Activated CD8-positive, alpha-beta T cell treated with anti-CD3 and anti-CD28 coated beads for 36 hours (primary cell): Measurements from ENCODE around the gene PPARD. TPM values are rescaled to one million over a fixed set of nuclear protein-coding genes. Genes with fewer than 3 reads are reported as not detected.

Experiments
- ATAC-seq: fragments of 200-7000 bp; cut with Tn5 transposase; one replicate; pipeline ENCODE4 v1.10.0; 2021; ENCODE audit warnings: mild to moderate bottlenecking, moderate library complexity
- CTCF ChIA-PET: fragments of 350-600 bp; sonication (Branson Sonifier 250); formaldehyde crosslinking; loops from one replicate; lab custom pipeline; 2021; ENCODE audit warnings: antibody characterized with exemption; lab: Charles Lee
- POLR2A ChIA-PET: fragments of 350-600 bp; sonication (Branson Sonifier 250); formaldehyde crosslinking; loops from one replicate; lab custom pipeline; 2021; ENCODE audit warnings: antibody characterized with exemption; lab: Charles Lee
- DNase-seq: peaks from one replicate; pipeline ENCODE4 v3.0.0-alpha.2; 2020
- H3K27ac Mint-ChIP-seq: one replicate; pipeline ENCODE4 v1.8.0; 2021; ENCODE audit warnings: mild to moderate bottlenecking, mixed read lengths
- H3K27me3 Mint-ChIP-seq: one replicate; pipeline ENCODE4 v1.8.0; 2021; ENCODE audit warnings: mixed read lengths
- H3K36me3 Mint-ChIP-seq: one replicate; pipeline ENCODE4 v1.8.0; 2021; ENCODE audit warnings: low read depth, mixed read lengths
- H3K4me1 Mint-ChIP-seq: one replicate; pipeline ENCODE4 v1.8.0; 2021; ENCODE audit warnings: low read depth, mixed read lengths
- H3K4me3 Mint-ChIP-seq: one replicate; pipeline ENCODE4 v1.8.0; 2021; ENCODE audit warnings: mild to moderate bottlenecking, moderate library complexity, mixed read lengths
- H3K9me3 Mint-ChIP-seq: one replicate; pipeline ENCODE4 v1.8.0; 2021; ENCODE audit warnings: mixed read lengths
- CTCF ChIP-seq: fragments of 200-600 bp; IDR thresholded peaks from one replicate; pipeline ENCODE4 v1.8.0; 2022; ENCODE audit warnings: antibody characterized with exemption, mild to moderate bottlenecking
- intact Hi-C: fragments of 100-400 bp; cut with micrococcal nuclease; formaldehyde crosslinking; loops from one replicate; pipeline ENCODE4 v1.10.0; 2022
- total RNA-seq, 2 experiments: library from RNA; stranded (reverse); gene quantifications; one replicate each; pipeline ENCODE4 v1.2.3, GENCODE V29; 2021

Gene PPARD
- total RNA-seq, 2 experiments from 2014 or later = 26.6 to 26.7 TPM

- H3K36me3 Mint-ChIP-seq = peaks cover 27% of the 10 kb centered on the region
- peaks cover 16% of the 10 kb centered on the region for H3K9me3 Mint-ChIP-seq
- DNase-seq (no peak), ATAC-seq (no peak)
- H3K27ac Mint-ChIP-seq = no peak overlapping the region
- H3K4me3 Mint-ChIP-seq = no peak overlapping the region
- no peaks in the 10 kb centered on the region for H3K4me1 Mint-ChIP-seq
- H3K27me3 Mint-ChIP-seq = no peaks in the 10 kb centered on the region
- intact Hi-C loops = no loop called here
- POLR2A ChIA-PET = interaction anchor here (0.6 kb wide), 1 partner anchor 43 kb away, joined by 3 read pairs; no protein-coding TSS in a partner anchor
- no peak for TF ChIP-seq CTCF
- CTCF ChIA-PET = interaction anchor here (1.0 to 1.1 kb wide), 2 partner anchors 24 kb away, joined by 3 read pairs; no protein-coding TSS in a partner anchor
These were observed 82.9 kb downstream of the PPARD start for GRCh38 chr6:35425284-35425683.

- intact Hi-C loops = no loop called here
- Mint-ChIP-seq H3K9me3 (peaks cover 16% of the 10 kb centered on the region), H3K27me3 (no peaks in the 10 kb centered on the region), H3K4me1 (no peaks in the 10 kb centered on the region), H3K4me3 (no peak overlapping the region), H3K36me3 (peaks cover 27% of the 10 kb centered on the region), H3K27ac (no peak overlapping the region)
- ChIA-PET POLR2A (interaction anchor here (0.6 kb wide), 1 partner anchor 43 kb away, joined by 3 read pairs; no protein-coding TSS in a partner anchor), CTCF (interaction anchor here (1.1 kb wide), 1 partner anchor 24 kb away, joined by 3 read pairs; no protein-coding TSS in a partner anchor)
- ATAC-seq (no peak), DNase-seq (no peak)
- no peak for TF ChIP-seq CTCF
These were observed 83.7 kb downstream of the PPARD start for GRCh38 chr6:35426074-35426473.

- Mint-ChIP-seq H3K36me3 (peaks cover 25% of the 10 kb centered on the region), H3K9me3 (peaks cover 16% of the 10 kb centered on the region), H3K27me3 (no peaks in the 10 kb centered on the region), H3K4me3 (no peak overlapping the region), H3K27ac (no peak overlapping the region), H3K4me1 (no peaks in the 10 kb centered on the region)
- ChIA-PET POLR2A (interaction anchor here (1.0 kb wide), 1 partner anchor 13 kb away, joined by 3 read pairs; no protein-coding TSS in a partner anchor), CTCF (interaction anchor here (1.1 to 1.6 kb wide), 2 partner anchors 25 to 86 kb away, joined by 3 to 5 read pairs; partner anchors contain the start of genes FANCE and PPARD)
- intact Hi-C loops = no loop called here
- no peak for DNase-seq
- ATAC-seq = no peak
- TF ChIP-seq CTCF = no peak
These were observed 85.1 kb downstream of the PPARD start for GRCh38 chr6:35427435-35427834.

GRCh38 chr6:35427851-35428321 lies 85.5 kb downstream of the PPARD start:
- Mint-ChIP-seq H3K27ac (no peak overlapping the region), H3K9me3 (peaks cover 16% of the 10 kb centered on the region), H3K4me3 (no peak overlapping the region), H3K36me3 (peaks cover 25% of the 10 kb centered on the region), H3K27me3 (no peaks in the 10 kb centered on the region), H3K4me1 (no peaks in the 10 kb centered on the region)
- POLR2A ChIA-PET = interaction anchor here (1.0 kb wide), 1 partner anchor 13 kb away, joined by 3 read pairs; no protein-coding TSS in a partner anchor
- intact Hi-C loops = no loop called here
- ATAC-seq (no peak), DNase-seq (no peak)
- no peak for TF ChIP-seq CTCF
- CTCF ChIA-PET = interaction anchor here (0.8 to 1.6 kb wide), 3 partner anchors 10 to 86 kb away, joined by 3 to 5 read pairs (median 3); partner anchors contain the start of genes FANCE and PPARD

- POLR2A ChIA-PET = interaction anchor here (0.7 to 1.0 kb wide), 2 partner anchors 10 to 12 kb away, joined by 3 read pairs; no protein-coding TSS in a partner anchor
- no peak for TF ChIP-seq CTCF
- CTCF ChIA-PET = interaction anchor here (0.8 kb wide), 1 partner anchor 11 kb away, joined by 3 read pairs; no protein-coding TSS in a partner anchor
- intact Hi-C loops = no loop called here
- H3K27ac Mint-ChIP-seq = no peak overlapping the region
- peaks cover 25% of the 10 kb centered on the region for H3K36me3 Mint-ChIP-seq
- H3K4me1 Mint-ChIP-seq = no peaks in the 10 kb centered on the region
- no peak for DNase-seq
- H3K9me3 Mint-ChIP-seq = peaks cover 16% of the 10 kb centered on the region
- no peaks in the 10 kb centered on the region for H3K27me3 Mint-ChIP-seq
- no peak overlapping the region for H3K4me3 Mint-ChIP-seq
- ATAC-seq = no peak
These were observed 86.2 kb downstream of the PPARD start for GRCh38 chr6:35428421-35429149.
